Left forelimb (tissue), 1 donor: ENCODE data around the gene SFMBT1.

ENCODE experiments used
- DNase-seq: peaks from one replicate; pipeline ENCODE4 v3.0.0-alpha.2; 2018; ENCODE audit warnings: low spot score

SFMBT1 gene

GRCh38 chr3:52990637-52991036, 55.2 kb downstream of the SFMBT1 start:
- DNase-seq: no peak

- no peak for DNase-seq
Measured at GRCh38 chr3:52986938-52987337, 58.9 kb downstream of the SFMBT1 start.

- DNase-seq: no peak
Measured at GRCh38 chr3:52986049-52986448, 59.8 kb downstream of the SFMBT1 start.

- DNase-seq: no peak
Measured at GRCh38 chr3:52983828-52984227, 62.0 kb downstream of the SFMBT1 start.

GRCh38 chr3:52983336-52983807, 62.5 kb downstream of the SFMBT1 start:
- no peak for DNase-seq

- DNase-seq: no peak
Measured at GRCh38 chr3:52982839-52983238, 63.0 kb downstream of the SFMBT1 start.

- no peak for DNase-seq
Measured at GRCh38 chr3:52979190-52979983, 66.5 kb downstream of the SFMBT1 start.

- no peak for DNase-seq
Measured at GRCh38 chr3:52978109-52978754, 67.6 kb downstream of the SFMBT1 start.

GRCh38 chr3:52973806-52974205, 72.1 kb downstream of the SFMBT1 start:
- DNase-seq: no peak

- DNase-seq: no peak
Measured at GRCh38 chr3:52971895-52972294, 74.0 kb downstream of the SFMBT1 start.

- no peak for DNase-seq
Measured at GRCh38 chr3:52967398-52967797, 78.5 kb downstream of the SFMBT1 start.

GRCh38 chr3:52962160-52962559, 83.7 kb downstream of the SFMBT1 start:
- no peak for DNase-seq

- DNase-seq: no peak
Measured at GRCh38 chr3:52959773-52960172, 86.1 kb downstream of the SFMBT1 start.

GRCh38 chr3:52939600-52939999, 106.3 kb downstream of the SFMBT1 start:
- DNase-seq: no peak

GRCh38 chr3:52934630-52935530, 111.0 kb downstream of the SFMBT1 start:
- DNase-seq: no peak

GRCh38 chr3:52931889-52932288, 114.0 kb downstream of the SFMBT1 start:
- DNase-seq: no peak

GRCh38 chr3:52931328-52931727, 114.5 kb downstream of the SFMBT1 start:
- no peak for DNase-seq

GRCh38 chr3:52930748-52931147, 115.1 kb downstream of the SFMBT1 start:
- DNase-seq: no peak

GRCh38 chr3:52926554-52926953, 119.3 kb downstream of the SFMBT1 start:
- DNase-seq: no peak

GRCh38 chr3:52925405-52926313, 120.2 kb downstream of the SFMBT1 start:
- no peak for DNase-seq

GRCh38 chr3:52923963-52924362, 121.9 kb downstream of the SFMBT1 start:
- DNase-seq: no peak
